Gastrocnemius medialis (tissue), 4 donors: ENCODE data around the gene SACS.
A peak's percentile ranks its signal among the peaks of the same experiment; 100 is the strongest.

ENCODE experiments used
- CTCF ChIP-seq, 5 experiments: fragments of 450-650 bp in 3 of 5; fragments of 200-600 bp in 2 of 5; sonication (generic) in 2 of 5; IDR thresholded peaks in 4 of 5; conservative IDR thresholded peaks in 1 of 5; 1 replicate in 4 of 5; 2 replicates in 1 of 5; pipeline ENCODE4 v1.5.1; 2016 to 2019; ENCODE audit warnings: antibody characterized with exemption in 5 of 5, mild to moderate bottlenecking in 3 of 5, moderate library complexity in 3 of 5
- POLR2A ChIP-seq, 2 donors: fragments of 450-650 bp; IDR thresholded peaks; one replicate each; pipeline ENCODE4 v1.6.1; 2017; ENCODE audit warnings: antibody characterized with exemption in 2 of 2, mild to moderate bottlenecking in 2 of 2, moderate library complexity in 2 of 2

- no peak for TF ChIP-seq CTCF (IDR thresholded peaks at IDR 0.05 in 4 of 5, conservative IDR thresholded peaks at IDR 0.05 in 1 of 5)
- peak; percentile 70 to 72 for TF ChIP-seq POLR2A (IDR thresholded peaks at IDR 0.05)
Observed at GRCh38 chr13:23433171-23434153, at the start of gene SACS.
